Activated CD4-positive, alpha-beta T cell treated with anti-CD3 and anti-CD28 coated beads, Interleukin-2, Interleukin-6, amounts not matched to agents 100 ng/mL and 50 ng/mL, durations not matched to agents 16 hours and 8 hours (primary cell): Measurements from ENCODE around the gene CYP4Z1.
"Not testable (repeated sequence)": the region's sequence is repeated elsewhere in the genome, so short reads cannot be mapped to it uniquely, and the experiment has no call there.

ENCODE experiments used
- DNase-seq: peaks from one replicate; pipeline ENCODE4 v3.0.0-alpha.2; 2020

CYP4Z1 gene

GRCh38 chr1:47067097-47067594 is at the start of gene CYP4Z1:
Gene CYP4Z1 (plus strand): TSS chr1:47067231. CDS start chr1:47067491, 260 bp downstream.
- no peak for DNase-seq

GRCh38 chr1:47021070-47021469 is 46.0 kb upstream of the CYP4Z1 start:
- no peak for DNase-seq

GRCh38 chr1:47023268-47024140 is 43.5 kb upstream of the CYP4Z1 start, which contains the start of gene CYP4X1:
Gene CYP4X1 (plus strand): TSS chr1:47023669. CDS start chr1:47023818, 149 bp downstream.
- no peak for DNase-seq

GRCh38 chr1:47024141-47024801 is 42.8 kb upstream of the CYP4Z1 start:
- no peak for DNase-seq

- no peak for DNase-seq
These were observed 36.7 kb upstream of the CYP4Z1 start for GRCh38 chr1:47030170-47030805.

- DNase-seq = no peak
These were observed 36.0 kb upstream of the CYP4Z1 start for GRCh38 chr1:47031059-47031458.

- DNase-seq = no peak
These were observed 35.4 kb upstream of the CYP4Z1 start for GRCh38 chr1:47031585-47031984.

GRCh38 chr1:47036764-47037163 is 30.3 kb upstream of the CYP4Z1 start:
- DNase-seq = no peak

GRCh38 chr1:47059376-47059775 is 7.7 kb upstream of the CYP4Z1 start:
- no peak for DNase-seq

- not testable (repeated sequence) for DNase-seq
These were observed 2.0 kb downstream of the CYP4Z1 start for GRCh38 chr1:47069080-47069479.

- DNase-seq = not testable (repeated sequence)
These were observed 2.5 kb downstream of the CYP4Z1 start for GRCh38 chr1:47069509-47069908.

- DNase-seq = peak; percentile 58
These were observed 22.3 kb downstream of the CYP4Z1 start for GRCh38 chr1:47089356-47089755.

GRCh38 chr1:47091476-47091875 is 24.4 kb downstream of the CYP4Z1 start:
- not testable (repeated sequence) for DNase-seq

- no peak for DNase-seq
These were observed 37.8 kb downstream of the CYP4Z1 start for GRCh38 chr1:47104816-47105215.

- no peak for DNase-seq
These were observed 39.8 kb downstream of the CYP4Z1 start for GRCh38 chr1:47106792-47107191.

- DNase-seq = not testable (repeated sequence)
These were observed 41.0 kb downstream of the CYP4Z1 start for GRCh38 chr1:47107851-47108574.

- not testable (repeated sequence) for DNase-seq
These were observed 42.5 kb downstream of the CYP4Z1 start for GRCh38 chr1:47109482-47109881.

GRCh38 chr1:47113178-47113577 is 46.1 kb downstream of the CYP4Z1 start:
- DNase-seq = no peak

- not testable (repeated sequence) for DNase-seq
These were observed 54.0 kb downstream of the CYP4Z1 start for GRCh38 chr1:47121039-47121438.

- DNase-seq = not testable (repeated sequence)
These were observed 57.8 kb downstream of the CYP4Z1 start for GRCh38 chr1:47124834-47125233.

- DNase-seq = not testable (repeated sequence)
These were observed 60.0 kb downstream of the CYP4Z1 start for GRCh38 chr1:47126997-47127396.

- no peak for DNase-seq
These were observed 61.2 kb downstream of the CYP4Z1 start for GRCh38 chr1:47128221-47128620.

- not testable (repeated sequence) for DNase-seq
These were observed 61.8 kb downstream of the CYP4Z1 start for GRCh38 chr1:47128854-47129253.
